H9 (cell line): Measurements from ENCODE around the gene UNC13D. TPM values are rescaled to one million over a fixed set of nuclear protein-coding genes. Genes with fewer than 3 reads are reported as not detected.

Source experiments
- DNase-seq: peaks from one replicate; pipeline ENCODE4 v3.0.0-alpha.2; 2017
- H2AFZ ChIP-seq: one replicate; pipeline ENCODE4 v1.6.1; 2013; ENCODE audit warnings: mild to moderate bottlenecking, low read length, control low read depth, moderate library complexity
- H2AK5ac ChIP-seq: 2 replicates; pipeline ENCODE4 v1.6.1; 2013; ENCODE audit warnings: low read length, control low read depth, mixed read lengths; ENCODE audit not compliant: insufficient read length
- H2BK120ac ChIP-seq: one replicate; pipeline ENCODE4 v1.6.1; 2013; ENCODE audit warnings: low read depth, mild to moderate bottlenecking, low read length, control low read depth, inconsistent platforms; ENCODE audit not compliant: poor library complexity, severe bottlenecking
- H2BK12ac ChIP-seq: 2 replicates; pipeline ENCODE4 v1.6.1; 2013; ENCODE audit warnings: low read length, control low read depth, mixed read lengths, low read depth; ENCODE audit not compliant: insufficient read length
- H2BK15ac ChIP-seq: 2 replicates; pipeline ENCODE4 v1.6.1; 2013; ENCODE audit warnings: low read depth, low read length, control low read depth
- H2BK20ac ChIP-seq: one replicate; pipeline ENCODE4 v1.6.1; 2013; ENCODE audit warnings: low read depth, mild to moderate bottlenecking, low read length, control low read depth, inconsistent platforms; ENCODE audit not compliant: poor library complexity, severe bottlenecking
- H2BK5ac ChIP-seq: 2 replicates; pipeline ENCODE4 v1.6.1; 2013; ENCODE audit warnings: low read length, control low read depth, mixed read lengths; ENCODE audit not compliant: insufficient read length
- H3K14ac ChIP-seq: 2 replicates; pipeline ENCODE4 v1.6.1; 2013; ENCODE audit warnings: low read length, control low read depth; ENCODE audit not compliant: insufficient read depth
- H3K18ac ChIP-seq: 2 replicates; pipeline ENCODE4 v1.6.1; 2013; ENCODE audit warnings: low read depth, mild to moderate bottlenecking, mixed read lengths, low read length, control low read depth; ENCODE audit not compliant: insufficient read length
- H3K23ac ChIP-seq: 2 replicates; pipeline ENCODE4 v1.6.1; 2013; ENCODE audit warnings: low read length, control low read depth, mixed read lengths, low read depth; ENCODE audit not compliant: insufficient read length
- H3K23me2 ChIP-seq: 2 replicates; pipeline ENCODE4 v1.6.1; 2013; ENCODE audit warnings: low read depth, mild to moderate bottlenecking, mixed read lengths, low read length, control low read depth; ENCODE audit not compliant: insufficient read length, poor library complexity, severe bottlenecking
- H3K27ac ChIP-seq: 2 replicates; pipeline ENCODE4 v1.5.1; 2013; ENCODE audit warnings: low read length, control low read depth, mixed read lengths, low read depth; ENCODE audit not compliant: insufficient read length
- H3K27me3 ChIP-seq: 2 replicates; pipeline ENCODE4 v1.6.1; 2013; ENCODE audit warnings: low read length, control low read depth, inconsistent platforms; ENCODE audit not compliant: insufficient read depth
- H3K4ac ChIP-seq: 2 replicates; pipeline ENCODE4 v1.6.1; 2013; ENCODE audit warnings: low read depth, mild to moderate bottlenecking, control low read depth, inconsistent platforms, low read length, moderate library complexity
- H3K4me1 ChIP-seq: 2 replicates; pipeline ENCODE4 v1.6.1; 2013; ENCODE audit warnings: low read length, control low read depth, inconsistent platforms; ENCODE audit not compliant: insufficient read depth
- H3K4me2 ChIP-seq: 2 replicates; pipeline ENCODE4 v1.6.1; 2013; ENCODE audit warnings: low read length, control low read depth, mixed read lengths; ENCODE audit not compliant: insufficient read length, insufficient read depth
- H3K56ac ChIP-seq: 2 replicates; pipeline ENCODE4 v1.6.1; 2013; ENCODE audit warnings: low read depth, mild to moderate bottlenecking, mixed read lengths, low read length, control low read depth; ENCODE audit not compliant: insufficient read length
- H3K79me1 ChIP-seq: 2 replicates; pipeline ENCODE4 v1.6.1; 2013; ENCODE audit warnings: low read depth, mild to moderate bottlenecking, moderate library complexity, low read length, control low read depth, inconsistent platforms; ENCODE audit not compliant: insufficient read depth, poor library complexity, severe bottlenecking
- H3K79me2 ChIP-seq: 2 replicates; pipeline ENCODE4 v1.6.1; 2013; ENCODE audit warnings: low read length, control low read depth, inconsistent platforms; ENCODE audit not compliant: insufficient read depth
- H3K9ac ChIP-seq: 2 replicates; pipeline ENCODE4 v1.6.1; 2013; ENCODE audit warnings: low read length, control low read depth, mixed read lengths; ENCODE audit not compliant: insufficient read length; ENCODE audit errors: extremely low read depth
- H3K9me3 ChIP-seq: one replicate; pipeline ENCODE4 v1.6.1; 2013; ENCODE audit warnings: low read depth, low read length, inconsistent platforms; ENCODE audit not compliant: control insufficient read depth
- H3T11ph ChIP-seq: one replicate; pipeline ENCODE4 v1.6.1; 2013; ENCODE audit warnings: mild to moderate bottlenecking, low read length, control low read depth, inconsistent platforms
- H4K20me1 ChIP-seq: one replicate; pipeline ENCODE4 v1.6.1; 2013; ENCODE audit not compliant: control insufficient read depth, insufficient read length, insufficient read depth
- H4K5ac ChIP-seq: 2 replicates; pipeline ENCODE4 v1.6.1; 2013; ENCODE audit warnings: low read depth, mild to moderate bottlenecking, mixed read lengths, low read length, control low read depth; ENCODE audit not compliant: insufficient read length
- H4K8ac ChIP-seq: replicated peaks from 2 replicates; pipeline ENCODE4 v1.6.1; 2013; ENCODE audit warnings: low read length, control low read depth, mixed read lengths, low read depth; ENCODE audit not compliant: insufficient read length
- H4K91ac ChIP-seq: 2 replicates; pipeline ENCODE4 v1.6.1; 2013; ENCODE audit warnings: low read depth, mild to moderate bottlenecking, moderate library complexity, mixed read lengths, low read length, control low read depth; ENCODE audit not compliant: insufficient read length
- H3K27ac Mint-ChIP-seq, 3 experiments: 2 replicates in 2 of 3; 3 replicates in 1 of 3; pipeline ENCODE4 v1.8.0; 2020 to 2021; ENCODE audit warnings: mixed read lengths in 3 of 3, mild to moderate bottlenecking in 1 of 3, moderate library complexity in 1 of 3
- H3K27me3 Mint-ChIP-seq: 2 replicates; pipeline ENCODE4 v1.8.0; 2021; ENCODE audit warnings: low read depth, mild to moderate bottlenecking, moderate library complexity, mixed read lengths
- H3K36me3 Mint-ChIP-seq, 3 experiments: 2 replicates in 2 of 3; 3 replicates in 1 of 3; pipeline ENCODE4 v1.8.0; 2020 to 2021; ENCODE audit warnings: low read depth in 3 of 3, mixed read lengths in 3 of 3; ENCODE audit not compliant: insufficient read depth in 1 of 3
- H3K4me1 Mint-ChIP-seq, 2 experiments: 2 replicates each; pipeline ENCODE4 v1.8.0; 2020; ENCODE audit warnings: mixed read lengths in 2 of 2
- H3K4me3 Mint-ChIP-seq, 2 experiments: 2 replicates in 1 of 2; 3 replicates in 1 of 2; pipeline ENCODE4 v1.8.0; 2020 to 2021; ENCODE audit warnings: mild to moderate bottlenecking in 2 of 2, mixed read lengths in 2 of 2, moderate library complexity in 1 of 2
- H3K9me3 Mint-ChIP-seq, 2 experiments: 2 replicates in 1 of 2; 3 replicates in 1 of 2; pipeline ENCODE4 v1.8.0; 2020; ENCODE audit warnings: mild to moderate bottlenecking in 2 of 2, mixed read lengths in 2 of 2, moderate library complexity in 1 of 2
- WGBS: extraction: QIAGEN DNeasy Blood & Tissue Kit; methylation state at CpG from one replicate; pipeline ENCODE4 v1.1.7; 2013; ENCODE audit warnings: missing lambda C conversion rate, low lambda C conversion rate, mixed read lengths; ENCODE audit not compliant: insufficient read length; ENCODE audit errors: extremely low coverage; 5-methylcytosine and 5-hydroxymethylcytosine counted together
- total RNA-seq: library from RNA; stranded (reverse); gene quantifications from 2 replicates; pipeline ENCODE4 v1.2.1, GENCODE V29; 2021
- TF ChIP-seq, protein P1 (sequence below): fragments of 200-600 bp; sonication (generic); conservative IDR thresholded peaks from 3 replicates; pipeline ENCODE4 v1.8.0; 2021; ENCODE audit warnings: antibody characterized with exemption, mild to moderate bottlenecking

UNC13D gene
- total RNA-seq, 1 experiment from 2014 or later = 6.3 TPM

DNA sequence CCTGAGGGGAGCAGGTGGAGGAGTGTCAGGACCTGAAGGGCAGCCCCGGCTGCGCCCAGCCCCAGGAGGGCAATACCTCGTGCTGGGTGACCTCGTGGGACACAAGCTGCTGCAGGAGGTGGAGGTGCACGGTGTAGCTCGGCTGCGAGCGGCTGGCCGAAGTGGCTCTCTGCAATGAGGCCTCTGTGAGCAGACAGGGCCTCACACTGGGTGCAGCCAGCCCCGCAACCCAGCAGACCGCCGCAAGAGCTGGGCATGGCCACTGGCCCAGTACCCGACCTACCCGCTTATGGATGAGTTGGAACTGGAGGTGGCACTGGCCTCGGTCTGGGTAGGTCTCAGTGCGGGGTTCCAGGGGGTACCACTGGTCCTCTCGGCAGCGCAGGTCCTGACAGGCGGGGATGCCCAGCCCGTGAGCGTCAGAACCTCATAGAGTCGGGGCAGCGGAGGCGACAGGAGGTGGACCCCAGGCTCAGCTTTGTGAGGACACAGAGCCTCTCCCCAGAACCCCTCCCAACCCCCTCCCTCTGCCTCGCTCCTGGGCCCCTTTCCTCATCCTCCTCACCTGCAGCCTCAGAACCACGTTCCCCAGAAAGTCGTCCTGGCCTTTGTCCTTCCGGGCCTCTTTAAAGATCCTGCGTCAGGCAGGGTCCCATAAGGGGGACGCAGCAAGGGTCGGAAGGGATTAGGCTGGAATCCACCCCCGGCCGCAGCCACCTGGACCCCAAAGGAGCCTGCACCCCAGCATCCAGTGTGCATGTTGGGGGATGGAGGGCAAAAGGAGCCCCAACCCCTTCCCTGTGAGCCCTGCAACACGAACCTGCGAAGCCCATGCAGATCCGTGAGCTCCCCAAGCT lies 4.0 kb downstream of the UNC13D start:
- H3K9ac ChIP-seq = no peak overlapping the region
- Mint-ChIP-seq H3K4me1 (peaks cover 2 to 14% of the 10 kb centered on the region in 2 experiments), H3K27me3 (no peaks in the 10 kb centered on the region), H3K4me3 (no peak overlapping the region), H3K9me3 (no peaks in the 10 kb centered on the region), H3K36me3 (no peaks in the 10 kb centered on the region), H3K27ac (no peak overlapping the region)
- H2AK5ac ChIP-seq = no peak overlapping the region
- H3K4me1 ChIP-seq = no peaks in the 10 kb centered on the region
- H3K27me3 ChIP-seq = no peaks in the 10 kb centered on the region
- no peaks in the 10 kb centered on the region for H4K20me1 ChIP-seq
- no peak overlapping the region for H3K14ac ChIP-seq
- H4K91ac ChIP-seq = no peak overlapping the region
- no peaks in the 10 kb centered on the region for H3K79me1 ChIP-seq
- H4K5ac ChIP-seq = no peak overlapping the region
- no peaks in the 10 kb centered on the region for H3K23me2 ChIP-seq
- no peak overlapping the region for H2BK5ac ChIP-seq
- no peak overlapping the region for H2BK120ac ChIP-seq
- no peak overlapping the region for H2BK12ac ChIP-seq
- DNase-seq = no peak
- no peak overlapping the region for H3K4me2 ChIP-seq
- no peaks in the 10 kb centered on the region for H3K9me3 ChIP-seq
- H3K79me2 ChIP-seq = no peaks in the 10 kb centered on the region
- H3K27ac ChIP-seq = no peak overlapping the region
- no peak overlapping the region for H3K18ac ChIP-seq
- H3K23ac ChIP-seq = no peak overlapping the region
- no peak overlapping the region for H3K4ac ChIP-seq
- TF ChIP-seq, protein P1, sequence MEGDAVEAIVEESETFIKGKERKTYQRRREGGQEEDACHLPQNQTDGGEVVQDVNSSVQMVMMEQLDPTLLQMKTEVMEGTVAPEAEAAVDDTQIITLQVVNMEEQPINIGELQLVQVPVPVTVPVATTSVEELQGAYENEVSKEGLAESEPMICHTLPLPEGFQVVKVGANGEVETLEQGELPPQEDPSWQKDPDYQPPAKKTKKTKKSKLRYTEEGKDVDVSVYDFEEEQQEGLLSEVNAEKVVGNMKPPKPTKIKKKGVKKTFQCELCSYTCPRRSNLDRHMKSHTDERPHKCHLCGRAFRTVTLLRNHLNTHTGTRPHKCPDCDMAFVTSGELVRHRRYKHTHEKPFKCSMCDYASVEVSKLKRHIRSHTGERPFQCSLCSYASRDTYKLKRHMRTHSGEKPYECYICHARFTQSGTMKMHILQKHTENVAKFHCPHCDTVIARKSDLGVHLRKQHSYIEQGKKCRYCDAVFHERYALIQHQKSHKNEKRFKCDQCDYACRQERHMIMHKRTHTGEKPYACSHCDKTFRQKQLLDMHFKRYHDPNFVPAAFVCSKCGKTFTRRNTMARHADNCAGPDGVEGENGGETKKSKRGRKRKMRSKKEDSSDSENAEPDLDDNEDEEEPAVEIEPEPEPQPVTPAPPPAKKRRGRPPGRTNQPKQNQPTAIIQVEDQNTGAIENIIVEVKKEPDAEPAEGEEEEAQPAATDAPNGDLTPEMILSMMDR = no peak
- no peak overlapping the region for H2AFZ ChIP-seq
- H3T11ph ChIP-seq = no peak overlapping the region
- WGBS = no CpG with 5 or more reads among the region's 36 CpGs
- no peak overlapping the region for H2BK20ac ChIP-seq
- no peak overlapping the region for H4K8ac ChIP-seq
- no peak overlapping the region for H3K56ac ChIP-seq
- H2BK15ac ChIP-seq = no peak overlapping the region
